Fibroblast of pulmonary artery (primary cell): ENCODE data around the gene PPP2R1B.

Experiments used
- DNase-seq: peaks from one replicate; pipeline ENCODE4 v3.0.0-alpha.2; 2010; ENCODE audit warnings: low read depth
- H3K4me3 ChIP-seq: replicated peaks from 2 replicates; pipeline ENCODE4 v1.5.1; 2011; ENCODE audit warnings: low read depth, mild to moderate bottlenecking, control low read depth, low read length, moderate library complexity
- CTCF ChIP-seq: IDR thresholded peaks from 2 replicates; pipeline ENCODE4 v1.5.1; 2011; ENCODE audit warnings: mild to moderate bottlenecking, control low read depth, low read length, inconsistent platforms; ENCODE audit errors: missing control alignments

The PPP2R1B gene

GRCh38 chr11:111737444-111738210 is 28.6 kb downstream of the PPP2R1B start:
- peak; percentile 74 for DNase-seq
- no peak overlapping the region for H3K4me3 ChIP-seq
- TF ChIP-seq CTCF, result no peak

GRCh38 chr11:111736621-111737443 is 29.4 kb downstream of the PPP2R1B start:
- DNase-seq, result no peak
- H3K4me3 ChIP-seq, result no peak overlapping the region
- TF ChIP-seq CTCF, result no peak

GRCh38 chr11:111736181-111736590 is 30.0 kb downstream of the PPP2R1B start:
- DNase-seq, result peak; percentile 75
- TF ChIP-seq CTCF, result no peak
- H3K4me3 ChIP-seq, result no peak overlapping the region

- no peak for TF ChIP-seq CTCF
- peak overlapping the region; percentile 43 for H3K4me3 ChIP-seq
Measured at GRCh38 chr11:111735262-111736116, 30.7 kb downstream of the PPP2R1B start.

GRCh38 chr11:111734954-111735261 is 31.3 kb downstream of the PPP2R1B start:
- DNase-seq, result no peak
- no peak for TF ChIP-seq CTCF
- no peak overlapping the region for H3K4me3 ChIP-seq

More at GRCh38 chr11:111735262-111736116, 30.7 kb downstream of the PPP2R1B start:
- DNase-seq, result peak; percentile 99

GRCh38 chr11:111734101-111734953 is 31.9 kb downstream of the PPP2R1B start:
- no peak overlapping the region for H3K4me3 ChIP-seq
- no peak for DNase-seq
- no peak for TF ChIP-seq CTCF
